ENCODE data around the gene WNK4.

DNA sequence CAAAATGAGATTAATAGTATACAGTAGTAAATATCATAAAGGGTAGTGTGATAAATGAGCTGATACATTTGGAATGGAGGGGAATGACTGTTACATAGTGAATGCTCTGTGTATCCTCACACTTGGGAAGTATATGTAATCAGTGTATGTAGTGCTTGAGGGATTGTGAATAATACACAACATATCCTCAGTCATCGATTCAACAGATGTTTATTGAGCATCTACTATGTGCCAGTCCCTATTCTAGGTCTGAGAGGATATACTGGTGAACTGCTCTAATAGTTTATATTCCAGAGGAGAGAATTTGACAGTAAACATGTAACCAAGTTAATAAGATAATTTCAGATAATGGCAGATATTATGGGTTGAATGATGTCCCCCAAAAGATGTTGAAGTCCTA is 47.1 kb downstream of the WNK4 start:
- TF ChIP-seq, protein P1, sequence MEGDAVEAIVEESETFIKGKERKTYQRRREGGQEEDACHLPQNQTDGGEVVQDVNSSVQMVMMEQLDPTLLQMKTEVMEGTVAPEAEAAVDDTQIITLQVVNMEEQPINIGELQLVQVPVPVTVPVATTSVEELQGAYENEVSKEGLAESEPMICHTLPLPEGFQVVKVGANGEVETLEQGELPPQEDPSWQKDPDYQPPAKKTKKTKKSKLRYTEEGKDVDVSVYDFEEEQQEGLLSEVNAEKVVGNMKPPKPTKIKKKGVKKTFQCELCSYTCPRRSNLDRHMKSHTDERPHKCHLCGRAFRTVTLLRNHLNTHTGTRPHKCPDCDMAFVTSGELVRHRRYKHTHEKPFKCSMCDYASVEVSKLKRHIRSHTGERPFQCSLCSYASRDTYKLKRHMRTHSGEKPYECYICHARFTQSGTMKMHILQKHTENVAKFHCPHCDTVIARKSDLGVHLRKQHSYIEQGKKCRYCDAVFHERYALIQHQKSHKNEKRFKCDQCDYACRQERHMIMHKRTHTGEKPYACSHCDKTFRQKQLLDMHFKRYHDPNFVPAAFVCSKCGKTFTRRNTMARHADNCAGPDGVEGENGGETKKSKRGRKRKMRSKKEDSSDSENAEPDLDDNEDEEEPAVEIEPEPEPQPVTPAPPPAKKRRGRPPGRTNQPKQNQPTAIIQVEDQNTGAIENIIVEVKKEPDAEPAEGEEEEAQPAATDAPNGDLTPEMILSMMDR (IDR thresholded peaks at IDR 0.05; ENCODE audit: low read depth, low read length): no peak
- TF ChIP-seq POLR2A (IDR thresholded peaks at IDR 0.05; ENCODE audit: extremely low read depth, insufficient read length) (no peak), MAX (IDR thresholded peaks at IDR 0.05; ENCODE audit: low read depth, low read length) (no peak)
